Endothelial cell of umbilical vein (primary cell): ENCODE results near the gene OSBP2. TPM values are rescaled to one million over a fixed set of nuclear protein-coding genes. Genes with fewer than 3 reads are reported as not detected.

Source experiments
- BruUV-seq: library from RNA; stranded (reverse); fragments of 400-500 nt; replicated peaks from 2 replicates; lab custom pipeline; 2021; lab: Mats Ljungman, UMichigan
- CTCF ChIA-PET: fragments of 300-600, 350-600 bp; sonication (Branson Sonifier 250); formaldehyde crosslinking; loops from one replicate; lab custom pipeline; 2021; ENCODE audit warnings: antibody characterized with exemption, inconsistent platforms; lab: Charles Lee
- POLR2A ChIA-PET: fragments of 300-600, 350-600 bp; sonication (Branson Sonifier 250); formaldehyde crosslinking; loops from one replicate; lab custom pipeline; 2021; ENCODE audit warnings: antibody characterized with exemption, inconsistent platforms; lab: Charles Lee
- DNase-seq: peaks from one replicate; pipeline ENCODE4 v3.0.0-alpha.2; 2011; ENCODE audit warnings: low read depth, low spot score
- FAIRE-seq: peaks from 2 replicates; lab custom pipeline; 2011; peaks lifted over from hg19 to GRCh38; lab: Jason Lieb, UNC
- H2AFZ ChIP-seq: 2 replicates; pipeline ENCODE4 v1.6.0; 2012; ENCODE audit warnings: low read depth, low read length, control low read depth, inconsistent platforms
- H3K27ac ChIP-seq: 2 replicates; pipeline ENCODE4 v1.5.1; 2011; ENCODE audit warnings: low read depth, mild to moderate bottlenecking, control low read depth, low read length, moderate library complexity; ENCODE audit not compliant: insufficient read depth
- H3K27me3 ChIP-seq, 2 experiments: 2 replicates each; pipeline versions ENCODE4 v1.6.0 to v1.6.1; 2011; ENCODE audit warnings: low read length in 2 of 2, mixed read lengths in 1 of 2; ENCODE audit not compliant: control insufficient read depth in 2 of 2, insufficient read depth in 2 of 2
- H3K36me3 ChIP-seq, 2 experiments: 2 replicates in 1 of 2; 3 replicates in 1 of 2; pipeline ENCODE4 v1.5.1; 2011; ENCODE audit warnings: low read length in 2 of 2, mild to moderate bottlenecking in 1 of 2, moderate library complexity in 1 of 2; ENCODE audit not compliant: control insufficient read depth in 2 of 2, insufficient read depth in 2 of 2; ENCODE audit errors: extremely low read depth in 1 of 2
- H3K4me1 ChIP-seq: 3 replicates; pipeline ENCODE4 v1.5.1; 2011; ENCODE audit warnings: mild to moderate bottlenecking, low read length; ENCODE audit not compliant: control insufficient read depth, insufficient read depth; ENCODE audit errors: extremely low read depth
- H3K4me2 ChIP-seq: 2 replicates; pipeline ENCODE4 v1.6.1; 2011; ENCODE audit warnings: low read length, control low read depth, mixed read lengths; ENCODE audit not compliant: insufficient read depth
- H3K4me3 ChIP-seq, 3 experiments: fragments of 200-600 bp in 1 of 3; sonication (generic), shearing (Covaris generic) in 1 of 3; replicated peaks in 1 of 3; 2 replicates each; pipeline ENCODE4 v1.5.1; 2011 to 2016; ENCODE audit warnings: control low read depth in 3 of 3, low read length in 3 of 3, mild to moderate bottlenecking in 2 of 3, inconsistent platforms in 1 of 3, low read depth in 1 of 3, moderate library complexity in 1 of 3; ENCODE audit not compliant: insufficient read depth in 1 of 3
- H3K79me2 ChIP-seq: 2 replicates; pipeline ENCODE4 v1.6.0; 2012; ENCODE audit warnings: low read length, inconsistent platforms; ENCODE audit not compliant: control insufficient read depth, insufficient read depth
- H3K9ac ChIP-seq: replicated peaks from 2 replicates; pipeline ENCODE3; 2011; ENCODE audit warnings: low read length, control low read depth; ENCODE audit not compliant: insufficient read depth; ENCODE audit errors: extremely low read depth
- H3K9me1 ChIP-seq: replicated peaks from 3 replicates; pipeline ENCODE4 v1.6.0; 2011; ENCODE audit warnings: mild to moderate bottlenecking, low read length; ENCODE audit not compliant: control insufficient read depth, insufficient read depth; ENCODE audit errors: extremely low read depth
- H3K9me3 ChIP-seq: replicated peaks from 2 replicates; pipeline ENCODE4 v1.5.1; 2012; ENCODE audit warnings: low read length, inconsistent platforms; ENCODE audit not compliant: control insufficient read depth, insufficient read depth
- H4K20me1 ChIP-seq: replicated peaks from 2 replicates; pipeline ENCODE3; 2011; ENCODE audit warnings: mild to moderate bottlenecking, low read length; ENCODE audit not compliant: control insufficient read depth, insufficient read depth; ENCODE audit errors: extremely low read depth
- EZH2 ChIP-seq: IDR thresholded peaks from 2 replicates; pipeline ENCODE4 v1.6.1; 2012; ENCODE audit warnings: borderline replicate concordance, low read depth, mild to moderate bottlenecking, moderate library complexity, low read length, inconsistent platforms; ENCODE audit not compliant: severe bottlenecking
- FOS ChIP-seq: IDR thresholded peaks from 2 replicates; pipeline ENCODE4 v1.6.1; 2011; ENCODE audit warnings: mild to moderate bottlenecking, low read length, moderate library complexity, borderline replicate concordance; ENCODE audit not compliant: insufficient read depth
- GATA2 ChIP-seq: IDR thresholded peaks from 2 replicates; pipeline ENCODE4 v1.7.0; 2011; ENCODE audit warnings: low read depth, mild to moderate bottlenecking, moderate library complexity, mixed read lengths, low read length; ENCODE audit not compliant: insufficient read length, insufficient read depth
- JUN ChIP-seq: IDR thresholded peaks from 2 replicates; pipeline ENCODE4 v1.6.1; 2011; ENCODE audit warnings: borderline replicate concordance, low read depth; ENCODE audit not compliant: insufficient read length, insufficient read depth
- MYC ChIP-seq: IDR thresholded peaks from one replicate; pipeline ENCODE4 v1.6.1; 2011; ENCODE audit warnings: mild to moderate bottlenecking, low read depth, low read length
- POLR2A ChIP-seq: IDR thresholded peaks from 2 replicates; pipeline ENCODE4 v1.6.1; 2012; ENCODE audit warnings: low read depth, mild to moderate bottlenecking, control low read depth, low read length
- POLR2AphosphoS5 ChIP-seq: IDR thresholded peaks from 2 replicates; pipeline ENCODE4 v1.6.1; 2012; ENCODE audit warnings: low read depth, mild to moderate bottlenecking, control low read depth, low read length, moderate library complexity; ENCODE audit not compliant: insufficient read depth
- dilution Hi-C: fragments of 300-500 bp; cut with MboI; formaldehyde crosslinking; loops from one replicate; pipeline ENCODE4 v1.15.0; 2019; ENCODE audit warnings: low sequenced_read_pairs; ENCODE audit not compliant: extremely low pct_ligation_motif_present
- intact Hi-C: fragments of 100-400 bp; cut with micrococcal nuclease; formaldehyde crosslinking; loops from one replicate; pipeline ENCODE4 v1.10.0; 2022
- polyA plus RNA-seq, 4 experiments: library from polyadenylated mRNA; depleted of rRNA in 3 of 4; stranded (reverse) in 3 of 4; unstranded in 1 of 4; fragments of >200 nt; gene quantifications; 2 replicates each; pipeline versions ENCODE4 v1.2.1 to v1.2.3, GENCODE V29; 2011 to 2012; ENCODE audit warnings: missing spikeins in 1 of 4
- total RNA-seq: library from RNA; stranded (reverse); gene quantifications from 2 replicates; pipeline ENCODE4 v1.2.3, GENCODE V29; 2021
- TF ChIP-seq, protein P1 (sequence below): IDR thresholded peaks from 2 replicates; pipeline ENCODE4 v1.6.1; 2011; ENCODE audit not compliant: insufficient read depth, insufficient read length
- TF ChIP-seq, protein P2 (sequence below), 2 donors: IDR thresholded peaks; 1 replicate in 1 of 2; 2 replicates in 1 of 2; pipeline ENCODE4 v1.5.1; 2011; ENCODE audit warnings: low read length in 2 of 2, mild to moderate bottlenecking in 2 of 2, moderate library complexity in 2 of 2, control low read depth in 1 of 2, inconsistent platforms in 1 of 2, low read depth in 1 of 2; ENCODE audit not compliant: insufficient read depth in 1 of 2; ENCODE audit errors: extremely low read depth in 1 of 2

The OSBP2 gene
- total and polyA plus RNA-seq, 2 donors (not counting 3 experiments of a cell fraction or from before 2014, with no cell fraction given), result 4.1 to 7.5 TPM

DNA sequence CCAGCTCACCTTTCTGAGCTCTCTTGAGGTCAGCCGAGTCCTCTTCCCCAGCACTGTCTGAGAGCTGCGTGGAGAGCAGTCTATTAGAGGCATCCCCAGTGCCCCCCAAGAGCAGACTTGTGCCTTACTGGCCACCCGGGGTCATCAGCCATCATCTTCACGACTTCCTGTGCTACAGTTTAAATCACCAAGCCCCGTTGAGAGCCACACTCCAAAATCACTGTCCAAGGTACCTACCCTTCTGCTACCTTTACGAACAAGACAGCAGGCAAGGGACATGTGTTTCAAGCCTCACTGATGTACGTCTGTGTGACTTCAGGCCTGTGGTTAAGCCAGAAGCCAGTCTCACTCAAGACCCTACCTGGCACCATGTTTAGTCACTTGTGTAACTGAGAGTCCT is 238.8 kb downstream of the OSBP2 start:
- H3K9me3 ChIP-seq, result no peaks in the 10 kb centered on the region
- no peaks in the 10 kb centered on the region for H4K20me1 ChIP-seq
- TF ChIP-seq JUN, result no peak
- TF ChIP-seq GATA2, result no peak
- no peak for TF ChIP-seq FOS
- TF ChIP-seq, protein P1, sequence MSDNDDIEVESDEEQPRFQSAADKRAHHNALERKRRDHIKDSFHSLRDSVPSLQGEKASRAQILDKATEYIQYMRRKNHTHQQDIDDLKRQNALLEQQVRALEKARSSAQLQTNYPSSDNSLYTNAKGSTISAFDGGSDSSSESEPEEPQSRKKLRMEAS, result no peak
- TF ChIP-seq MYC, result no peak
- TF ChIP-seq, protein P2, sequence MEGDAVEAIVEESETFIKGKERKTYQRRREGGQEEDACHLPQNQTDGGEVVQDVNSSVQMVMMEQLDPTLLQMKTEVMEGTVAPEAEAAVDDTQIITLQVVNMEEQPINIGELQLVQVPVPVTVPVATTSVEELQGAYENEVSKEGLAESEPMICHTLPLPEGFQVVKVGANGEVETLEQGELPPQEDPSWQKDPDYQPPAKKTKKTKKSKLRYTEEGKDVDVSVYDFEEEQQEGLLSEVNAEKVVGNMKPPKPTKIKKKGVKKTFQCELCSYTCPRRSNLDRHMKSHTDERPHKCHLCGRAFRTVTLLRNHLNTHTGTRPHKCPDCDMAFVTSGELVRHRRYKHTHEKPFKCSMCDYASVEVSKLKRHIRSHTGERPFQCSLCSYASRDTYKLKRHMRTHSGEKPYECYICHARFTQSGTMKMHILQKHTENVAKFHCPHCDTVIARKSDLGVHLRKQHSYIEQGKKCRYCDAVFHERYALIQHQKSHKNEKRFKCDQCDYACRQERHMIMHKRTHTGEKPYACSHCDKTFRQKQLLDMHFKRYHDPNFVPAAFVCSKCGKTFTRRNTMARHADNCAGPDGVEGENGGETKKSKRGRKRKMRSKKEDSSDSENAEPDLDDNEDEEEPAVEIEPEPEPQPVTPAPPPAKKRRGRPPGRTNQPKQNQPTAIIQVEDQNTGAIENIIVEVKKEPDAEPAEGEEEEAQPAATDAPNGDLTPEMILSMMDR (IDR thresholded peaks at IDR 0.05; ENCODE audit: extremely low read depth in 1 of 2, insufficient read depth in 1 of 2, low read depth in 1 of 2, low read length in 2 of 2), result no peak
- no peak for TF ChIP-seq POLR2AphosphoS5
- no peak for TF ChIP-seq POLR2A
- TF ChIP-seq EZH2, result no peak
- dilution Hi-C loops, result loop anchor here (10.0 kb wide), 1 partner anchor 239 kb away; the partner anchor contains the start of gene OSBP2
- H3K4me2 ChIP-seq, result no peak overlapping the region
- H3K4me1 ChIP-seq, result no peaks in the 10 kb centered on the region
- H3K79me2 ChIP-seq, result no peaks in the 10 kb centered on the region
- H3K4me3 ChIP-seq, result no peak overlapping the region
- H3K9me1 ChIP-seq, result no peaks in the 10 kb centered on the region
- peaks cover 32 to 66% of the 10 kb centered on the region in 2 experiments for H3K36me3 ChIP-seq
- no peak for FAIRE-seq
- no peak overlapping the region for H2AFZ ChIP-seq
- H3K27ac ChIP-seq, result no peak overlapping the region
- intact Hi-C loops, result no loop called here
- no peak for DNase-seq
- BruUV-seq, result no TSS peak
- ChIA-PET POLR2A (no interaction called here), CTCF (no interaction called here)
- H3K27me3 ChIP-seq, result no peaks in the 10 kb centered on the region
- H3K9ac ChIP-seq, result no peak overlapping the region
